ENCODE results near the gene PRRG4. TPM values are rescaled to one million over a fixed set of nuclear protein-coding genes. Genes with fewer than 3 reads are reported as not detected.
A peak's percentile ranks its signal among the peaks of the same experiment; 100 is the strongest.

Gene PRRG4
- total RNA-seq, 1 donor from 2014 or later: 3.7 TPM

DNA sequence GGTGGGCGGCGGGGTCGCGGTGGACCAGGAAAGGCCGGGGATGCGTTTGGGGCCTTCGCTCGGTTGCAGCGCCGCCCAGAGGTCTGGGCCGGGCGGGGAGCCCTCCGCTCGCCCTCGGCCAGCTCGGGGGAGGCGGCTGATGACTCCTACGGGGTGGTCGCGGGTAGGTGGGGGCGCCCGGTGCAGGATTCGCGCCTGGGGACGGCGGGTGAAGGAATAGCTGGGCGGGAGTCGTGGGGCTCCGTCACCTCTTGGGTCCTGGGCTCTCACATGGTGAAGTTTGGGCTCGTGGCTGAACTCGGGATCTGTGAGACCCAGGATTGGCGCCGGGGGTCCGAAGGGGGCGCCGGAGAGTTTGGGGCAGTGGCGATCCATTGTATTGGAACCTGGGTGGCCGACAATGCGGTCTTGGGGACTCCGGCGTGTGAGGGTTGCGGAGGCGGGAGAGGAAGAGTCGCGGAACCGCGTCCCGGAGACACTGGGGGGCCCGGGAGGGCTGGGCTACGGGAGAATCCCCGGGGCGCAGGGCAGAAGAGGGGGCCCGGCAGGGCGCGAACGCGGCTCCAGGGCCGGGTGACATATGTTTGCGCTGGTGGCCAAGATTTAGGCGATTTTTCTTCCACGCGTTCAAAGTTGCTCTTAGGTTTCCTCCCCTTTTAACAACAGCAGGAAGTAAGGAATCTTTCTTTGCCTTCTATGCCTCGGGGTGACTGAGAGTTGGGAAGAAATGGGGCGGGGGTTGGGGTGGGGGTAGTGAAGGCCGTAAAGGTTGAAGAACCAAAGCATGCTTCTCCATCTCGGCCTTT is 63.8 kb downstream of the PRRG4 start:
- DNase-seq (ENCODE audit: low read depth): no peak
- peak overlapping the region; percentile 86 for H3K4me3 ChIP-seq (ENCODE audit: low read depth, low read length)
- TF ChIP-seq, protein P1, sequence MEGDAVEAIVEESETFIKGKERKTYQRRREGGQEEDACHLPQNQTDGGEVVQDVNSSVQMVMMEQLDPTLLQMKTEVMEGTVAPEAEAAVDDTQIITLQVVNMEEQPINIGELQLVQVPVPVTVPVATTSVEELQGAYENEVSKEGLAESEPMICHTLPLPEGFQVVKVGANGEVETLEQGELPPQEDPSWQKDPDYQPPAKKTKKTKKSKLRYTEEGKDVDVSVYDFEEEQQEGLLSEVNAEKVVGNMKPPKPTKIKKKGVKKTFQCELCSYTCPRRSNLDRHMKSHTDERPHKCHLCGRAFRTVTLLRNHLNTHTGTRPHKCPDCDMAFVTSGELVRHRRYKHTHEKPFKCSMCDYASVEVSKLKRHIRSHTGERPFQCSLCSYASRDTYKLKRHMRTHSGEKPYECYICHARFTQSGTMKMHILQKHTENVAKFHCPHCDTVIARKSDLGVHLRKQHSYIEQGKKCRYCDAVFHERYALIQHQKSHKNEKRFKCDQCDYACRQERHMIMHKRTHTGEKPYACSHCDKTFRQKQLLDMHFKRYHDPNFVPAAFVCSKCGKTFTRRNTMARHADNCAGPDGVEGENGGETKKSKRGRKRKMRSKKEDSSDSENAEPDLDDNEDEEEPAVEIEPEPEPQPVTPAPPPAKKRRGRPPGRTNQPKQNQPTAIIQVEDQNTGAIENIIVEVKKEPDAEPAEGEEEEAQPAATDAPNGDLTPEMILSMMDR (IDR thresholded peaks at IDR 0.05; ENCODE audit: insufficient read depth, low read length, poor library complexity, severe bottlenecking): peak; percentile 43
- no peaks in the 10 kb centered on the region for H3K36me3 ChIP-seq (ENCODE audit: control insufficient read depth, insufficient read depth, low read length)
- H3K27me3 ChIP-seq (ENCODE audit: control insufficient read depth, insufficient read depth, low read length): no peaks in the 10 kb centered on the region

DNA sequence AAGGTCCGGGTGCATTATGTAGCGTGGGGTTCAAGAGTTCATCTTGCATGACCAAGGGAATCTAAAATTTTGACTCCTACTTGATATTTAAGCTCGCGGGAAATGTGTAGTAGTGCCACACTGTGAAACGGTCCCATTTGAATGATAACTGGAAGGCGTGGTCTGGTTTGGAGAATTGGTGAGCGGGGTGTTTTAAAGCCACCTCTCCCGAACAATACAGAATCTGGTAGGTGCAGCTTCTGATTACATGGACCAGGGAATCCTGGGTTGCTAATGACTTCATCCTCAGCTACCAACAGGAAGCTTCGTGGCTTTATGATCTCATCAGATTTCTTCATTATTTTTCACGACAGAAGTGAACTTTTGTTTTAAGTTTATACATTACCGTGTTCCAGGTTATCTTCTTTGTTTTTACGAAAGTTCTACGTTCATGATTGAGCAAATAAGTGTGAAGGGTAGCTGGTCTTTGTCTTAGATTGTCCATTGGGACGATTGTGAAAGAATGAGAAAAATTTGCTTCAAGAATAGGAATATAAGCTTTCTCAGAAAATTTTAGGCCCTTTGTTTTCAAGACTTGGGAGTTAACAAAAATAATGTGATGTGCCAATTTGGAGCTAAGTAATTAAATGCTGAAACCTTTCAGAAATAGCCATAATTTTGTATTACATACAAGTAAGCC is 64.6 kb downstream of the PRRG4 start:
- no peaks in the 10 kb centered on the region for H3K36me3 ChIP-seq (ENCODE audit: control insufficient read depth, insufficient read depth, low read length)
- peak overlapping the region; percentile 86 for H3K4me3 ChIP-seq (ENCODE audit: low read depth, low read length)
- DNase-seq (ENCODE audit: low read depth): peak; percentile 83
- no peaks in the 10 kb centered on the region for H3K27me3 ChIP-seq (ENCODE audit: control insufficient read depth, insufficient read depth, low read length)
- TF ChIP-seq, protein P1 (IDR thresholded peaks at IDR 0.05; ENCODE audit: insufficient read depth, low read length, poor library complexity, severe bottlenecking): no peak

DNA sequence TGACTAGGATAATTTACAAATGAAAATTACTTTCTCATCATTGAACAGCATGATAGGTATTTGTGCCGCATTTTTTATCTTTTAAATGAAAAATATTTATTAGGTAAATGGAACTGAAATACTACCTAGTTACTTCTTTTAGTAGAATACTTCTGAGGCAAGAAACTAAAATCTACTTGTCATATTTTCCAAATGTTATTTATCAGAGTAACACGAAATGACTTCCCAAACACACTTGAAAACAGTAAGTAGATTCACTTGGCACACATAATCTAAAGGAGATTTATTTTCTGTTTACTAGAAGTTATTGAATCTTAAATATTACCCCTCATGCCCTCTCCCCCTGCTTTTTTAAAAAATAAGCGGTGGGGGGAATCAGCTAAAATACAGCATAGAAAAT is 65.2 kb downstream of the PRRG4 start:
- Histone ChIP-seq H3K27me3 (ENCODE audit: control insufficient read depth, insufficient read depth, low read length) (no peaks in the 10 kb centered on the region), H3K36me3 (ENCODE audit: control insufficient read depth, insufficient read depth, low read length) (no peaks in the 10 kb centered on the region), H3K4me3 (ENCODE audit: low read depth, low read length) (peak overlapping the region; percentile 86)
- TF ChIP-seq, protein P1 (IDR thresholded peaks at IDR 0.05; ENCODE audit: insufficient read depth, low read length, poor library complexity, severe bottlenecking): no peak
- no peak for DNase-seq (ENCODE audit: low read depth)

DNA sequence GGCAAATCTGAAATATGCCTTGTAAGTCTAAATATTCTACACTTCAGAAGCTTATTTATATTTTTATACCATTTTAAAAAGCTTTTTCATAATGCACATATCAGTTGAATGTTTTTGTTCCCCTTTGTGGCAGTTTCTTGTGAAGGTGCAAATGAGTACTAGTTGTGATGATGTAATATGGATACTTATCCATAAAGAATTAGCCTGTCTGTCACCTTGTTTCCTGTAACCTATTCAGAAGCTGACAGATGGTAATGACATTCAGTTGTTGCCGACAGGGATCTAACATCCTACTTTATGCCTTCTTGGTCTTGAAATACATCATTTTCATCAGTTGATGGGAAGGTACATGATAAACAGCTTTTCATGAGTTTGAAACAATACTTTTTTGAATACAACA is 65.7 kb downstream of the PRRG4 start:
- Histone ChIP-seq H3K27me3 (ENCODE audit: control insufficient read depth, insufficient read depth, low read length) (no peaks in the 10 kb centered on the region), H3K36me3 (ENCODE audit: control insufficient read depth, insufficient read depth, low read length) (no peaks in the 10 kb centered on the region), H3K4me3 (ENCODE audit: low read depth, low read length) (no peak overlapping the region)
- no peak for DNase-seq (ENCODE audit: low read depth)
- TF ChIP-seq, protein P1 (IDR thresholded peaks at IDR 0.05; ENCODE audit: insufficient read depth, low read length, poor library complexity, severe bottlenecking): no peak

DNA sequence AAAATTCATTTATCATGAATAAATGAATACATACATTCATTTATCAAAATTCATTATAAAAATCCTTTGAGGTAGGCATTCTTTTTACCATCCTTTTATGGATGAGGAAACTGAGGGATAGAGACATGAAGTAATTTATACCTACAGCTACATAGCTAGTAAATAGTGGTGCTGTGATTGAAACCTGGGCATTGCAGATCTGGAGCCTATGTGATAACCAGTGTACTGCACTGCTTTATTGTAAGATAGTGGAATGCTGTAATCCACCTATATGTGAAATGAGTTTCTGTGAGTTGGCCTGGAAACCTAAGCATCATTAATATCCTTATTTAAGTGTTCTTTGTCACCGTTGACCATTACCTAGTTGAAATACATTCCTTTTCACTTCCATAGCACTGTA is 67.4 kb downstream of the PRRG4 start:
- Histone ChIP-seq H3K27me3 (ENCODE audit: control insufficient read depth, insufficient read depth, low read length) (no peaks in the 10 kb centered on the region), H3K36me3 (ENCODE audit: control insufficient read depth, insufficient read depth, low read length) (no peaks in the 10 kb centered on the region), H3K4me3 (ENCODE audit: low read depth, low read length) (no peak overlapping the region)
- TF ChIP-seq, protein P1 (IDR thresholded peaks at IDR 0.05; ENCODE audit: insufficient read depth, low read length, poor library complexity, severe bottlenecking): no peak
- no peak for DNase-seq (ENCODE audit: low read depth)
